ENCODE measurements around the gene PDZD7. TPM values are rescaled to one million over a fixed set of nuclear protein-coding genes. Genes with fewer than 3 reads are reported as not detected.
A peak's percentile ranks its signal among the peaks of the same experiment; 100 is the strongest.

PDZD7 gene
- total and polyA plus RNA-seq, 9 of the 15 experiments (the other 6 are each of a cell fraction or from before 2014, with no cell fraction given), result 0.04 to 0.24 (median 0.08) TPM; not detected in 3

GRCh38 chr10:100986952-100987684 lies 43.8 kb downstream of the PDZD7 start, which contains the start of the genes MRPL43 and TWNK (continued):
- TF ChIP-seq GMEB1 (CRISPR knock-in tag; IDR thresholded peaks at IDR 0.05), result no peak
- TF ChIP-seq MEIS2 (IDR thresholded peaks at IDR 0.05; ENCODE audit: partially characterized antibody), result peak; percentile 30
- TF ChIP-seq POLR2A (conservative IDR thresholded peaks at IDR 0.05), result peak; percentile 81
- TF ChIP-seq MNT (conservative IDR thresholded peaks at IDR 0.05), result peak; percentile 99 to 100
- TF ChIP-seq PML (IDR thresholded peaks at IDR 0.05; ENCODE audit: low read length), result peak; percentile 45; the same call in 1 of the 2 replicates
- no peak for TF ChIP-seq ATF4 (CRISPR knock-in tag; IDR thresholded peaks at IDR 0.05)
- no peak for TF ChIP-seq HLTF (IDR thresholded peaks at IDR 0.05)
- peak; percentile 91 for TF ChIP-seq MAX (CRISPR knock-in tag; IDR thresholded peaks at IDR 0.05)
- peak; percentile 99 for TF ChIP-seq NKRF (IDR thresholded peaks at IDR 0.05; ENCODE audit: borderline replicate concordance)
- TF ChIP-seq CXXC5 (CRISPR knock-in tag; IDR thresholded peaks at IDR 0.05), result peak; percentile 57
- peak in 1 of 2 experiments; percentile 99; a peak in 2 of 4 replicates for TF ChIP-seq HDAC1 (IDR thresholded peaks at IDR 0.05)
- no peak for TF ChIP-seq CEBPB (tag; IDR thresholded peaks at IDR 0.05)
- TF ChIP-seq TRIM25 (IDR thresholded peaks at IDR 0.05; ENCODE audit: borderline replicate concordance), result no peak
